Activated naive CD4-positive, alpha-beta T cell treated with anti-CD3 and anti-CD28 coated beads, Interleukin-2, amount 50 U/mL, for 16 hours (primary cell): ENCODE data around the gene RGPD4.
"Not testable (repeated sequence)": the region's sequence is repeated elsewhere in the genome, so short reads cannot be mapped to it uniquely, and the experiment has no call there.

Experiments
- DNase-seq: peaks from one replicate; pipeline ENCODE4 v3.0.0-alpha.2; 2020

RGPD4 gene

GRCh38 chr2:107826749-107827148 is at the start of gene RGPD4:
TSS of gene RGPD4 (plus strand) at chr2:107826892. CDS start at chr2:107827014, 122 bp downstream.
- DNase-seq = not testable (repeated sequence)

GRCh38 chr2:107777974-107778373 is 48.7 kb upstream of the RGPD4 start:
- no peak for DNase-seq

GRCh38 chr2:107785756-107786155 is 40.9 kb upstream of the RGPD4 start:
- no peak for DNase-seq

- DNase-seq = no peak
Measured at GRCh38 chr2:107790837-107791236, 35.9 kb upstream of the RGPD4 start.

- DNase-seq = no peak
Measured at GRCh38 chr2:107801498-107801897, 25.2 kb upstream of the RGPD4 start.

- DNase-seq = no peak
Measured at GRCh38 chr2:107804608-107805498, 21.8 kb upstream of the RGPD4 start.

- DNase-seq = no peak
Measured at GRCh38 chr2:107806901-107807300, 19.8 kb upstream of the RGPD4 start.

GRCh38 chr2:107807988-107808387 is 18.7 kb upstream of the RGPD4 start:
- no peak for DNase-seq

- DNase-seq = no peak
Measured at GRCh38 chr2:107808959-107809358, 17.7 kb upstream of the RGPD4 start.

GRCh38 chr2:107809835-107810234 is 16.9 kb upstream of the RGPD4 start:
- no peak for DNase-seq

GRCh38 chr2:107810734-107811133 is 16.0 kb upstream of the RGPD4 start:
- no peak for DNase-seq

GRCh38 chr2:107811411-107811810 is 15.3 kb upstream of the RGPD4 start:
- no peak for DNase-seq

GRCh38 chr2:107812006-107812405 is 14.7 kb upstream of the RGPD4 start:
- DNase-seq = no peak

GRCh38 chr2:107817378-107817777 is 9.3 kb upstream of the RGPD4 start:
- DNase-seq = no peak

GRCh38 chr2:107822302-107822701 is 4.4 kb upstream of the RGPD4 start:
- DNase-seq = no peak

- no peak for DNase-seq
Measured at GRCh38 chr2:107824451-107825205, 2.1 kb upstream of the RGPD4 start.

- DNase-seq = no peak
Measured at GRCh38 chr2:107825206-107825563, 1.5 kb upstream of the RGPD4 start.

GRCh38 chr2:107829514-107829913 is 2.8 kb downstream of the RGPD4 start:
- DNase-seq = not testable (repeated sequence)

GRCh38 chr2:107833152-107833551 is 6.5 kb downstream of the RGPD4 start:
- not testable (repeated sequence) for DNase-seq

GRCh38 chr2:107833618-107834017 is 6.9 kb downstream of the RGPD4 start:
- not testable (repeated sequence) for DNase-seq

- not testable (repeated sequence) for DNase-seq
Measured at GRCh38 chr2:107916121-107916520, 89.4 kb downstream of the RGPD4 start.

GRCh38 chr2:107916696-107917370 is 90.1 kb downstream of the RGPD4 start:
- not testable (repeated sequence) for DNase-seq

GRCh38 chr2:107927034-107927534 is 100.4 kb downstream of the RGPD4 start:
- no peak for DNase-seq
